Measurements from ENCODE around the gene TOPORS.
A peak's percentile ranks its signal among the peaks of the same experiment; 100 is the strongest.

The TOPORS gene

GRCh38 chr9:32581512-32582143 is 29.2 kb upstream of the TOPORS start:
- Histone ChIP-seq H3K9ac (ENCODE audit: low read length) (no peak overlapping the region), H3K9me3 (ENCODE audit: low read length) (no peaks in the 10 kb centered on the region), H3K4me3 (ENCODE audit: low read depth, low read length, poor library complexity, severe bottlenecking) (no peak overlapping the region), H3K79me2 (ENCODE audit: insufficient read depth, low read length) (no peaks in the 10 kb centered on the region), H3K27ac (ENCODE audit: low read depth, low read length, poor library complexity, severe bottlenecking) (no peak overlapping the region), H3K36me3 (ENCODE audit: insufficient read depth, low read length) (no peaks in the 10 kb centered on the region), H3F3A (ENCODE audit: insufficient read depth, low read length) (no peaks in the 10 kb centered on the region), H2AFZ (ENCODE audit: low read length) (no peak overlapping the region), H4K20me1 (ENCODE audit: insufficient read depth, low read length) (no peaks in the 10 kb centered on the region), H3K9me2 (ENCODE audit: low read depth, low read length) (no peaks in the 10 kb centered on the region), H3K27me3 (ENCODE audit: insufficient read depth, low read length) (no peaks in the 10 kb centered on the region; the same call in 1 of the 2 replicates), H3K4me2 (ENCODE audit: low read length) (no peak overlapping the region), H3K4me1 (ENCODE audit: insufficient read depth, low read length, severe bottlenecking) (no peaks in the 10 kb centered on the region)
- TF ChIP-seq EZH2 (IDR thresholded peaks at IDR 0.05; ENCODE audit: borderline replicate concordance, low read length) (no peak), CTCF (IDR thresholded peaks at IDR 0.05; ENCODE audit: low read length) (peak; percentile 71)

- Histone ChIP-seq H3K4me3 (ENCODE audit: low read depth, low read length, poor library complexity, severe bottlenecking) (no peak overlapping the region), H4K20me1 (ENCODE audit: insufficient read depth, low read length) (no peaks in the 10 kb centered on the region), H3K27ac (ENCODE audit: low read depth, low read length, poor library complexity, severe bottlenecking) (no peak overlapping the region), H3K9ac (ENCODE audit: low read length) (no peak overlapping the region), H3K9me2 (ENCODE audit: low read depth, low read length) (no peaks in the 10 kb centered on the region), H3K36me3 (ENCODE audit: insufficient read depth, low read length) (no peaks in the 10 kb centered on the region), H3K4me1 (ENCODE audit: insufficient read depth, low read length, severe bottlenecking) (no peaks in the 10 kb centered on the region), H2AFZ (ENCODE audit: low read length) (no peak overlapping the region), H3K79me2 (ENCODE audit: insufficient read depth, low read length) (no peaks in the 10 kb centered on the region), H3K4me2 (ENCODE audit: low read length) (no peak overlapping the region), H3F3A (ENCODE audit: insufficient read depth, low read length) (no peaks in the 10 kb centered on the region), H3K9me3 (ENCODE audit: low read length) (no peaks in the 10 kb centered on the region), H3K27me3 (ENCODE audit: insufficient read depth, low read length) (no peaks in the 10 kb centered on the region; the same call in 1 of the 2 replicates)
- TF ChIP-seq CTCF (IDR thresholded peaks at IDR 0.05; ENCODE audit: low read length), result no peak
- TF ChIP-seq EZH2 (IDR thresholded peaks at IDR 0.05; ENCODE audit: borderline replicate concordance, low read length), result no peak
These were observed 28.4 kb upstream of the TOPORS start for GRCh38 chr9:32580631-32581300.

GRCh38 chr9:32579706-32580331 is 27.4 kb upstream of the TOPORS start:
- H3K4me3 ChIP-seq (ENCODE audit: low read depth, low read length, poor library complexity, severe bottlenecking), result no peak overlapping the region
- H3K9me3 ChIP-seq (ENCODE audit: low read length), result no peaks in the 10 kb centered on the region
- H3K9me2 ChIP-seq (ENCODE audit: low read depth, low read length), result no peaks in the 10 kb centered on the region
- H3K79me2 ChIP-seq (ENCODE audit: insufficient read depth, low read length), result no peaks in the 10 kb centered on the region
- H3K27me3 ChIP-seq (ENCODE audit: insufficient read depth, low read length), result no peaks in the 10 kb centered on the region; the same call in 1 of the 2 replicates
- no peak overlapping the region for H3K27ac ChIP-seq (ENCODE audit: low read depth, low read length, poor library complexity, severe bottlenecking)
- H3K4me1 ChIP-seq (ENCODE audit: insufficient read depth, low read length, severe bottlenecking), result no peaks in the 10 kb centered on the region
- H3F3A ChIP-seq (ENCODE audit: insufficient read depth, low read length), result no peaks in the 10 kb centered on the region
- H3K4me2 ChIP-seq (ENCODE audit: low read length), result no peak overlapping the region
- H3K9ac ChIP-seq (ENCODE audit: low read length), result no peak overlapping the region
- H4K20me1 ChIP-seq (ENCODE audit: insufficient read depth, low read length), result no peaks in the 10 kb centered on the region
- no peak overlapping the region for H2AFZ ChIP-seq (ENCODE audit: low read length)
- H3K36me3 ChIP-seq (ENCODE audit: insufficient read depth, low read length), result no peaks in the 10 kb centered on the region
- TF ChIP-seq CTCF (IDR thresholded peaks at IDR 0.05; ENCODE audit: low read length), result peak; percentile 94
- no peak for TF ChIP-seq EZH2 (IDR thresholded peaks at IDR 0.05; ENCODE audit: borderline replicate concordance, low read length)
